ENCODE measurements around the gene TUBGCP6. TPM values are rescaled to one million over a fixed set of nuclear protein-coding genes. Genes with fewer than 3 reads are reported as not detected.

TUBGCP6 gene
- total RNA-seq, 1 donor from 2014 or later: 26.3 TPM

GRCh38 chr22:50182176-50183081 lies 62.4 kb downstream of the TUBGCP6 start:
- Mint-ChIP-seq H3K9me3 (ENCODE audit: unreplicated experiment) (no peaks in the 10 kb centered on the region), H3K36me3 (ENCODE audit: low read depth, unreplicated experiment) (no peaks in the 10 kb centered on the region), H3K27ac (ENCODE audit: unreplicated experiment) (no peak overlapping the region), H3K4me3 (ENCODE audit: unreplicated experiment) (no peak overlapping the region), H3K4me1 (ENCODE audit: low read depth, unreplicated experiment) (no peaks in the 10 kb centered on the region), H3K27me3 (ENCODE audit: low read depth, unreplicated experiment) (peaks cover 2% of the 10 kb centered on the region)
- H3K9me3 ChIP-seq (ENCODE audit: insufficient read depth, low read depth, low read length): no peaks in the 10 kb centered on the region
- DNase-seq (ENCODE audit: low read depth): no peak
- H3K4me2 ChIP-seq (ENCODE audit: low read length): no peak overlapping the region
- no peaks in the 10 kb centered on the region for H4K20me1 ChIP-seq (ENCODE audit: insufficient read depth, low read length)
- H3K79me2 ChIP-seq (ENCODE audit: insufficient read depth, low read length): peaks cover 13% of the 10 kb centered on the region
- no peak overlapping the region for H3K4me3 ChIP-seq (ENCODE audit: insufficient read depth, low read depth, low read length)
- no peaks in the 10 kb centered on the region for H3K36me3 ChIP-seq (ENCODE audit: insufficient read depth, low read length)
- no peak for TF ChIP-seq CTCF (IDR thresholded peaks at IDR 0.05; ENCODE audit: insufficient read depth, low read depth, low read length)
- no peak for TF ChIP-seq EZH2 (IDR thresholded peaks at IDR 0.05; ENCODE audit: insufficient read depth, low read length)
- no peak overlapping the region for H3K27ac ChIP-seq (ENCODE audit: low read depth, low read length)
- no peak for FAIRE-seq
- H3K27me3 ChIP-seq (ENCODE audit: insufficient read depth, low read length): no peaks in the 10 kb centered on the region
- H3K9ac ChIP-seq (ENCODE audit: low read length): no peak overlapping the region
- peaks cover 14% of the 10 kb centered on the region for H3K4me1 ChIP-seq (ENCODE audit: insufficient read depth, low read length)
- no peak overlapping the region for H2AFZ ChIP-seq (ENCODE audit: low read depth, low read length)

DNA sequence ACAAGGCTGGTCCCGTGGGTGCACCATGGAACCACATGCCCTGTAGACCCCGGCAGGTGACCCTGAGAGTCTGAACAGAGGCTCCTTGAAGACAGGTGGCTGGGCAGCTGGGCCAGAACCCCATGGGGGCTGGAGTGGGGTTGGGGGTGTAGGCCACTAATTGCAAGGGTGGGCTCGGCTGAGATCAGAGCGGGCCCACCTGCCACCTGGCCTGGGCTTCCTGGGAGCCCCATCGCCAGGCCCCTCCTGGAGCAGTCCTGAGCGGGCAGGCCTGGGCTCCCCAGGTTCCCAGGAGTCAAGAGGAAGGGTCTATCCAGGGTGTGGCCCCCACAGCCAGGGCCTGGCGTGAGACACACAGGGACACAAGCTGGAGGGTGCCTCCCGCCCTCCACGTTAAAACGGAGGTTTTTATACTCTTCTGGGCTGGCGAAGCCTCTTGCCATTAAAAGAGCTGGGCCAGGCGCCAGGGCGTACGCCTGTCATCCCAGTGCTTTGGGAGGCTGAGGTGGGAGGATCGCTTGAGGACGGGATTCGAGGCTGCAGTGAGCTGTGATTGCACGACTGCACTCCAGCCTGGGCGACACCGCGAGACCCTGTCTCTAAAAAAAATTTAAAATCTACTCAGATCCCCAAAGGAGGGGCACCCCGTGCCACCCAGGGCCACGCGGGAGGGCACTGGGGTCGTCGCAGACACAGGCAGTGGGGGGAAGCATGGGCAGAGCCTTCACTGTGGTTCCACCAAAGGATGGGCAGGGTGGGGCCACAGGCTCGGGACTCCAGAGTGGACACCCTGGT lies 63.9 kb downstream of the TUBGCP6 start:
- Histone ChIP-seq H3K9ac (ENCODE audit: low read length) (no peak overlapping the region), H3K4me2 (ENCODE audit: low read length) (no peak overlapping the region), H3K9me3 (ENCODE audit: insufficient read depth, low read depth, low read length) (no peaks in the 10 kb centered on the region), H3K27ac (ENCODE audit: low read depth, low read length) (no peak overlapping the region), H3K4me3 (ENCODE audit: insufficient read depth, low read depth, low read length) (no peak overlapping the region), H3K4me1 (ENCODE audit: insufficient read depth, low read length) (peaks cover 6% of the 10 kb centered on the region), H3K27me3 (ENCODE audit: insufficient read depth, low read length) (no peaks in the 10 kb centered on the region), H2AFZ (ENCODE audit: low read depth, low read length) (no peak overlapping the region), H3K79me2 (ENCODE audit: insufficient read depth, low read length) (no peaks in the 10 kb centered on the region), H3K36me3 (ENCODE audit: insufficient read depth, low read length) (no peaks in the 10 kb centered on the region), H4K20me1 (ENCODE audit: insufficient read depth, low read length) (no peaks in the 10 kb centered on the region)
- no peak for DNase-seq (ENCODE audit: low read depth)
- Mint-ChIP-seq H3K36me3 (ENCODE audit: low read depth, unreplicated experiment) (peaks cover 2% of the 10 kb centered on the region), H3K9me3 (ENCODE audit: unreplicated experiment) (no peaks in the 10 kb centered on the region), H3K27ac (ENCODE audit: unreplicated experiment) (no peak overlapping the region), H3K27me3 (ENCODE audit: low read depth, unreplicated experiment) (peaks cover 4% of the 10 kb centered on the region), H3K4me3 (ENCODE audit: unreplicated experiment) (no peak overlapping the region), H3K4me1 (ENCODE audit: low read depth, unreplicated experiment) (no peaks in the 10 kb centered on the region)
- TF ChIP-seq CTCF (IDR thresholded peaks at IDR 0.05; ENCODE audit: insufficient read depth, low read depth, low read length) (no peak), EZH2 (IDR thresholded peaks at IDR 0.05; ENCODE audit: insufficient read depth, low read length) (no peak)
- no peak for FAIRE-seq
